Left ventricle myocardium superior (tissue), 1 donor: Measurements from ENCODE around the gene NPTXR. TPM values are rescaled to one million over a fixed set of nuclear protein-coding genes. Genes with fewer than 3 reads are reported as not detected.

Experiments
- ATAC-seq: fragments of 200-7000 bp; cut with Tn5 transposase; one replicate; pipeline ENCODE4 v1.9.1; 2020; ENCODE audit warnings: mild to moderate bottlenecking, moderate library complexity
- DNase-seq: peaks from one replicate; pipeline ENCODE4 v3.0.0-alpha.2; 2020
- intact Hi-C: fragments of 100-400 bp; cut with micrococcal nuclease; formaldehyde crosslinking; loops from one replicate; pipeline ENCODE4 v1.11.0; 2022
- total RNA-seq: library from RNA; stranded (reverse); fragmentation: NEBNext Ultra II Directional; extraction: Animal tissue kit (Norgen Biotek cat#: 25700); gene quantifications from one replicate; pipeline ENCODE4 v1.2.1, GENCODE V29; 2021
- donor health status: DM: no; HTN: yes; CAD: no; lungs with severe emphysema.

NPTXR gene
- total RNA-seq, 1 donor from 2014 or later: 23.4 TPM

GRCh38 chr22:38839686-38840085 lies 4.1 kb downstream of the NPTXR start:
- intact Hi-C loops: no loop called here
- no peak for ATAC-seq

GRCh38 chr22:38837414-38837928 lies 6.4 kb downstream of the NPTXR start:
- intact Hi-C loops: no loop called here
- no peak for ATAC-seq
- no peak for DNase-seq

More at GRCh38 chr22:38839686-38840085, 4.1 kb downstream of the NPTXR start:
- DNase-seq: no peak

- no peak for DNase-seq
- intact Hi-C loops: no loop called here
These were observed 7.9 kb downstream of the NPTXR start for GRCh38 chr22:38835888-38836301.

DNA sequence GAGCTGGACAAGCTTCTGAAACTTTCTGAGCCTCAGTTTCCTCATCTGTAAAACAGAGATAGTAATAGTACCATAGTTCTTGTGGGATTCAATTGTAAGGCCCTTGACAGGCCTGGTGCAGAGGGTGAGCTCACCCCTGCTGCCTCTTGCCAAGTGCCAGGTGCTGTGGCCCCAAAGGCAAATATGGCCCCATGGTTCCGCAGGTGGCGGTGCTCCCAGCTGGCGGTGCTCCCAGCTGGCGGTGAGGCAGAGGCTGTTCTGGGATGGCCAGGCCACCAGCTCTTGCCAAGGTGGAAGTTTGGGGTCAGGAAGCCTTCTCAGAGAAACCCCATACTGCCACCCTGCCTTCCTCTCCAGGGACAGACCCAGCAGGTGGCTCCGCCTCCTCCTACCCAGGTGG lies 8.8 kb downstream of the NPTXR start:
- intact Hi-C loops: no loop called here
- no peak for ATAC-seq
- peak; percentile 8 for DNase-seq

More at GRCh38 chr22:38835888-38836301, 7.9 kb downstream of the NPTXR start:
- no peak for ATAC-seq

- DNase-seq (no peak), ATAC-seq (no peak)
- intact Hi-C loops: no loop called here
These were observed 9.4 kb downstream of the NPTXR start for GRCh38 chr22:38834215-38834953.

- no peak for DNase-seq
- no peak for ATAC-seq
- intact Hi-C loops: no loop called here
These were observed 10.8 kb downstream of the NPTXR start for GRCh38 chr22:38833061-38833460.

DNA sequence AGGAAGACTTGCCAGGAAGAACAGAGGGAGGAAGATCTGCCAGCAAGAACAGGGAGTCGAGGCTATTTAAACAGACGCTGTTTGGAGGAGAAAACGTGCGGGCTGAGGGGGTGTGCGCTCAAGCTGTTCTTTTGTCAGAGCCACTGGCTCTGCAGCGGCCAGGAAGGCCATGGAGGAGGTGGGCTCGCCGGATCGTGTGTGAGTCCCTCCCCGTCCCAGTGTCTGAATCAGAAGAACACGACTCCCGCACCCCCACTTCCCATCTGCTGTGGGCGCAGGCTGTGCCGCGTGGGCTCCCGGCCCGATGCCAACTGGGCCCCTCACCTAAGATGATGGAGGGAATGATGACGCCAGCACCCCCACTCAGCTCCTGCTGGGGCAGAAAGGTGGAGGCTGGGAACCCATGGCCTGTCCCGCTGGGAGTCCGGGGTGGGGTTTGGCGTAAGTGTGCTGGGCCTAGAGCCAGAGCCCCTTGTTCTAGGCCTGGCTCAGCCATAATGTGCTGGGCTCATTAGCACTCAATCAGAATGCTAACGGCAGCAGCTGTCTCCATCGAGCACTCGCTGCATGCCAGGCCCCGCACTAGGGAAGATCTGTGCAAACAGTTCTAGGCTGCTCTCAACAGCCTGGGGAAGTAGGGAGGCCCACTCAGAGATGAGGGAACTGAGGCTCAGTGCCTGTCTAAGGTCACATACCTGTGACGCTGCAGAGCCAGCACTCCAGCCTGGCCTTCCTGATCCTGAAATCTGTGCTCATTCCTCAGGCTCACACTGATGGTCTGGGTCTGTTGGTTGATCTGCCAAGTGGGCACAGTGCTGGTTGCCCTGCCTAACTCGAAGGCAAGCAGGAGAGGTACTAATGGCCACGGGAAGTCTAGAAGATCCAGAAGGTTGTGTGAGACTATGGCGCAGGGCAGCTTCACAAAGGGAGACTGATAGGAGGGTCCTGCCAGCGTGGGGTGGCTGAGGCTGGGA lies 11.5 kb downstream of the NPTXR start:
- ATAC-seq (no peak), DNase-seq (no peak)
- intact Hi-C loops: no loop called here

DNA sequence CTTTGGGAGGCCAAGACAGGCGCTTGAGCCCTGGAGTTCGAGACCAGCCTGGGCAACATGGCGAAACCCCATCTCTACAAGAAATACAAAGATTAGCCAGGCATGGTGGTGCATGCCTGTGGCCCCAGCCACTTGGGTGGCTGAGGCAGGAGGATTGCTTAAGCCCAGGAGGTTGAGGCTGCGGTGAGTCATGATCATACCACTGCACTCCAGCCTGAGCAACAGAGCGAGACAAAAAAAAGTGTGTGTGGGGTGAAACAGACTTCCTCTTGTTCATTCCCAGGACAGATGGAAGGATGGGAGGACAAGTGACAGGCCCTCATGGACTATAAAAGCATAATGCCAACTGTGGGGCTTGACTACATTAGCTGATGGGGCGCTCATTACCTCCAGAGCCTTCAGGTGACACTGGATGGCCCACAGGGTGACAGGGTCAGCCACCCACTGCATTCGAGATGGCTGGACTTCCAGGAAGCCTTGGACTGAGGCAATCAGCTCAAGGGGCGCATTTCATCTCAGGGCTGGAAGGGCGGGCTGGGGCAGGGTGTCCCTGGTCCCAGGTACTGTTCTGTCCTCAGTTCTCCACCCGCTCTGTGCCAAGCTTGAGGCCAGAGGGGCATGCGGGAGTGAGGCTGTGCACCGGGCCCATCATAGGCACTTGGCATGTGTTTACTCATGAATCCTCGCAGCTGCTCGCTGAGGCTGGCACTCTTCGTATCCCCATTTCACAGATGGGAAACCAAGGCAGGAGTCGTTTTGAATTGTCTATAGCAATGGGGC lies 12.5 kb downstream of the NPTXR start:
- no peak for DNase-seq
- ATAC-seq: no peak
- intact Hi-C loops: no loop called here

GRCh38 chr22:38830845-38831108 lies 13.1 kb downstream of the NPTXR start:
- ATAC-seq (no peak), DNase-seq (no peak)
- intact Hi-C loops: no loop called here

GRCh38 chr22:38830026-38830844 lies 13.6 kb downstream of the NPTXR start:
- intact Hi-C loops: no loop called here
- no peak for DNase-seq
- no peak for ATAC-seq

DNA sequence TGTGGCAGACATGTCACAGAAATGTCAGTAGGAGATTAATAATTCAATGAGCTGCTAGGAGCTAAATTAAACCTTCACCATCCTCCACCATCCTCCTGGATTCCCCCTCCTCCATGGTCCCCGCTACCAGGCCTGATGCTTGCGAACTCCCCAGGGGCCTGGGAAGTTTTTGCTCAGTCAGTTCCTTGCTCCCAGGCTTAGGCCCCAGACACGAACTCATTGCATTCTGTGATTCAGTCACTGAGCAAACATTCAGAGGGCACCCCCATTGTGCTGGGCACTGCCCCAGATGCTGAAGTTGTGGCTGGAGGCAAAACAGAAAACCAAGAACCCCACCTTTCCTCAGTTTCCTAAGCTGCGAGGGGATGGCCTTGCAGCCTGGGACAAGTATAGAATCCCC lies 14.3 kb downstream of the NPTXR start:
- intact Hi-C loops: no loop called here
- ATAC-seq: no peak
- DNase-seq: no peak

DNA sequence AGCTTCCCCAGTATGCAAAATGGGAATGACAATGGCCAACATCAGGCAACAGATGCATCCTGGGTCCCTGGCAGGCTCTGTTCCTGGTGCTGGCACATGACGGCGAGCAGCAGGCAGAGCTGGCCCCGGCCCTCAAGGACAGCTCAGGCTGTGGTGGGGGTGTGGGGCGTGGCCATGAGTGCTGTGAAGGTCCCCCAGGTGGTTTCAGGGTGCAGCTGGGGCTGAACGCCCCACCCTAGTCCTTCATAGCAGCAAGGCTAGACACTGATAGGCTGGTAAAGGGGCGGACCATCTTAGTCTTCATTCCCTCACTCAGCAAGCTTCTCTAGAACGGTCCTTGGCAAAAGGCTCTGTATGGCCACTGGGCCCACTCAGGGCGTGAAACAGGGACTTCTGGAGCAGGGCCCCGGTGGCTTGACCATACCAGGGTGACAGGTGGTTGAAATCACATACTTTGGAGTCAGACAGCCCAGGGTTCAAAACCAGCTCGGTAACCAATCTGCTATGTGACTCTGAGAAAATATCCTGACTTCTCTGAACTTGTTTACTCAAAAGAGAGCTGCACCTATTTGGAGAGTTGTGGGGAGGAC lies 15.1 kb downstream of the NPTXR start:
- ATAC-seq: no peak
- intact Hi-C loops: no loop called here
- DNase-seq: no peak

DNA sequence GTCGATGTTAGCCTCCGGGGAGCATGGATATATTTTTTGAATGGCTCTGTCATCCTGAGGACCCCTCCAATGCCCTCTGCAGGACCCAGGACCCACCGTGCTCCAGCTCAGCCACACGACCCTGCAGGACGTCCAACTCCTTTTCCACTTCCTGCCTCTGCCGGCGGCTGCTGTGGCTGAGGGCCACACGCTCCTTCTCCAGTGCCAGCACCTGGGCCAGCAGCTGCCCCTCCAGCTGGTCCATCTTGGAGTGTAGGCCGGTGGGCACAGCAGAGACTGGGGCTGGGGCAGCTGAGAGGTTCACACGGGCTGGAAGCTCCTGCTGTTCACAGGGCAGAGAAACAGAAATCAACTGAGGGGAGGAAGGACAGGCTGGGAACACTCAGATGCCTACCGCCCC lies 15.6 kb downstream of the NPTXR start:
- DNase-seq (no peak), ATAC-seq (no peak)
- intact Hi-C loops: no loop called here

DNA sequence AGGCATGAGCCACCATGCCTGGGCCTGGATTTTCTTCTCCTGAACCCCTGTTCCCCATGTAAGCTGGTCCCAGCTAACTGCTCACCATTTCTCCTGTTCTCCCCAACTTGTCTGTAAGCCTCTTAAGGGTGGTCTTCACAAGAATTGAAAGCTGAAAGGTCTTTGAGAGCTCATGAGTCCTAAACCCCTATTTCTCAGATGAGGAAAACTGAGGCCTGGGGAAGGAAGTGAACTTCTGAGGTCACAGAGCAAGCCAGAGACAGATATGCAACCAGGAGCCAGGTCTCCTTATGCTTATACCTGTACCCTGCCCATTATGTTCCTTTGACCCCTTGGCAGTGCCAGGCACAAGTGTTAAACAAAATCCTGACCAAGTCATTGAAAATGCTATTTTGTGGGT lies 16.3 kb downstream of the NPTXR start:
- intact Hi-C loops: no loop called here
- DNase-seq: no peak
- no peak for ATAC-seq

GRCh38 chr22:38826801-38827200 lies 17.0 kb downstream of the NPTXR start:
- intact Hi-C loops: no loop called here
- DNase-seq (no peak), ATAC-seq (no peak)

GRCh38 chr22:38826386-38826785 lies 17.4 kb downstream of the NPTXR start:
- DNase-seq (no peak), ATAC-seq (no peak)
- intact Hi-C loops: no loop called here

GRCh38 chr22:38824585-38824984 lies 19.2 kb downstream of the NPTXR start:
- DNase-seq (peak; percentile 65), ATAC-seq (peak; percentile 85)
- intact Hi-C loops: no loop called here

DNA sequence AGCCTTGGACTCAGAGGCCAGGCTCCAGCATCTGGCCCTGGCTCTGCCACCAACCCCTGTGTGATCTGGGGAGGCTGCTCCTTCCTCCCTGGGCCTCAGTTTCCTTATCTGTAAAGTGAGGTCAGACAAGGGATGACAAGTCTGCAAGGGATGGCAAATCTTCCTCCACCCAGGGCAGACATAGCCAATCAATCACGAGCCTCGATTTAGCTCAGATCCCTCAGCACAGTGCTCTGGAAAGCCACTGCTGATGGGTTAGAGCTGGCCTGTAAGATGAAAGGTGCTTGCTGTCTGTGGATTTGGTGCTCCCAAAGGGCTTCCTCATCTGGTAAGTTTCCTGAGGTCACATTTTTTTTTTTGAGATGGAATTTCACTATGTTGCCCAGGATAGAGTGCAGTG lies 20.2 kb downstream of the NPTXR start:
- no peak for DNase-seq
- ATAC-seq: no peak
- intact Hi-C loops: no loop called here
